Brain microvascular endothelial cell (primary cell): Measurements from ENCODE around the gene SLC2A11.
"Not testable (repeated sequence)": the region's sequence is repeated elsewhere in the genome, so short reads cannot be mapped to it uniquely, and the experiment has no call there.

Source experiments
- DNase-seq: peaks from one replicate; pipeline ENCODE4 v3.0.0-alpha.2; 2020
- H3K27ac ChIP-seq: fragments of 250-450 bp; sonication (Bioruptor Pico); 2 replicates; pipeline ENCODE4 v1.5.1; 2020; ENCODE audit warnings: mild to moderate bottlenecking, moderate library complexity
- H3K27me3 ChIP-seq: fragments of 250-450 bp; sonication (Bioruptor Pico); replicated peaks from 2 replicates; pipeline ENCODE4 v1.5.1; 2020; ENCODE audit warnings: mild to moderate bottlenecking
- H3K36me3 ChIP-seq: fragments of 250-450 bp; sonication (Bioruptor Pico); replicated peaks from 2 replicates; pipeline ENCODE4 v1.5.1; 2020; ENCODE audit warnings: mild to moderate bottlenecking
- H3K4me3 ChIP-seq: 2 replicates; pipeline ENCODE4 v1.5.1; 2011; ENCODE audit warnings: low read depth, mild to moderate bottlenecking, control low read depth, low read length, moderate library complexity
- in situ Hi-C: cut with HindIII; loops from 2 replicates; pipeline ENCODE4 v1.10.0; 2017; ENCODE audit warnings: low sequenced_read_pairs, low pct_ligation_motif_present
- TF ChIP-seq, protein P1 (sequence below): IDR thresholded peaks from 2 replicates; pipeline ENCODE4 v1.5.1; 2011; ENCODE audit warnings: low read depth, mild to moderate bottlenecking, moderate library complexity, low read length, control low read depth, inconsistent platforms; ENCODE audit errors: missing control alignments

The SLC2A11 gene

DNA sequence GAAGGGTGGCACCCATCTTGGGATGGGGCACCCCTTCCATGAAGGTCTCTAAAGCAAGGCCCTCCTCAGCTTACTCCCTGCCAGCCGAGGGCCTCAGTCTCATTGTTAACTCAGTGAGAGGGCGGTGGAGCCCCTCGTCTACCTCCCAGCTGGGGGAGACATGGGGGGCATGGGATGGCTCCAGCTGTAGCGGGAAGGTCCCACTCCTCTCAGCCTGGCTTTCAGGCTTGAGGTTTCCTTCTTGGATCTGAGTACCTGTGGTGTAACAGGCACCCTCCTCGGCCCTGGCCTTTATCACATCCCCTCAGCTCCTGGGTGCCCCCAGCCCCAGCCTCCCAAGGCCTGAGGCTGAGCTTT, 38.5 kb downstream of the SLC2A11 start:
- no peak for DNase-seq

DNA sequence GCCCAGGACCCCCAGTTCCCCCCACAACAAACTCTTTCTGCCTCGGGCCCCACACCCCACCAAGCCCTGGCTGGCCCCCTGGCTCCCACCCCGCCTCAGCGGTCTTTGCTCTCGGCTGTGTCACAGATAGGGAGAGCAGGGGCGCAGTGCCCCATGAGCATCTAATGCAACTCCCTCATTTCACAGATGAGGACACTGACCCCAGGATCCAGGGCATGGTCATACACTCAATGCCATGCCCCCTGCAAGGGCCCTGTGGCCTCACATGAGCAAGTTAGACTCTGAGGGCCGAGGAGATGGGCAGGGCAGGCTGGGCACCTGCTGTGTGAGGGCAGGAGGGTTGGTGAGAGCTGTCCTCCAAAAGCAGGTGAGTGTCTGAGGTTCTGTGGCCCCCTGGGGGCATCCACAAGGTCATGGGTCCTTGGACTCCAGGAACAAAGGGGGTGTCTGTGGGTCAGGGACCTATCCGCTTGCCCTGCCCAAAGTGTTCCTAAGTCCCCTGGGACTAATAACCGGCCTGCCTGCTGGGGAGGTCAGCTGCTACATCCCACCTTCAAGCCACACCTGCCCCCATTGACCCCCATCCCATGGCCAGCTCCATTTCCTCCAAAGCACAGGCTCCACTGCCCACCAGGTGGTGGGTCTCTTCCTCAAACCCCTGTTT, 39.0 kb downstream of the SLC2A11 start:
- Histone ChIP-seq H3K27me3 (no peaks in the 10 kb centered on the region), H3K27ac (no peak overlapping the region), H3K36me3 (peaks cover 18% of the 10 kb centered on the region), H3K4me3 (no peak overlapping the region)
- no peak for DNase-seq
- in situ Hi-C loops = no loop called here
- TF ChIP-seq, protein P1, sequence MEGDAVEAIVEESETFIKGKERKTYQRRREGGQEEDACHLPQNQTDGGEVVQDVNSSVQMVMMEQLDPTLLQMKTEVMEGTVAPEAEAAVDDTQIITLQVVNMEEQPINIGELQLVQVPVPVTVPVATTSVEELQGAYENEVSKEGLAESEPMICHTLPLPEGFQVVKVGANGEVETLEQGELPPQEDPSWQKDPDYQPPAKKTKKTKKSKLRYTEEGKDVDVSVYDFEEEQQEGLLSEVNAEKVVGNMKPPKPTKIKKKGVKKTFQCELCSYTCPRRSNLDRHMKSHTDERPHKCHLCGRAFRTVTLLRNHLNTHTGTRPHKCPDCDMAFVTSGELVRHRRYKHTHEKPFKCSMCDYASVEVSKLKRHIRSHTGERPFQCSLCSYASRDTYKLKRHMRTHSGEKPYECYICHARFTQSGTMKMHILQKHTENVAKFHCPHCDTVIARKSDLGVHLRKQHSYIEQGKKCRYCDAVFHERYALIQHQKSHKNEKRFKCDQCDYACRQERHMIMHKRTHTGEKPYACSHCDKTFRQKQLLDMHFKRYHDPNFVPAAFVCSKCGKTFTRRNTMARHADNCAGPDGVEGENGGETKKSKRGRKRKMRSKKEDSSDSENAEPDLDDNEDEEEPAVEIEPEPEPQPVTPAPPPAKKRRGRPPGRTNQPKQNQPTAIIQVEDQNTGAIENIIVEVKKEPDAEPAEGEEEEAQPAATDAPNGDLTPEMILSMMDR = no peak

More for the DNA sequence above, 38.5 kb downstream of the SLC2A11 start:
- H3K27me3 ChIP-seq = no peaks in the 10 kb centered on the region
- TF ChIP-seq, protein P1 = no peak
- no peak overlapping the region for H3K27ac ChIP-seq
- H3K4me3 ChIP-seq = no peak overlapping the region
- peaks cover 18% of the 10 kb centered on the region for H3K36me3 ChIP-seq
- in situ Hi-C loops = no loop called here

DNA sequence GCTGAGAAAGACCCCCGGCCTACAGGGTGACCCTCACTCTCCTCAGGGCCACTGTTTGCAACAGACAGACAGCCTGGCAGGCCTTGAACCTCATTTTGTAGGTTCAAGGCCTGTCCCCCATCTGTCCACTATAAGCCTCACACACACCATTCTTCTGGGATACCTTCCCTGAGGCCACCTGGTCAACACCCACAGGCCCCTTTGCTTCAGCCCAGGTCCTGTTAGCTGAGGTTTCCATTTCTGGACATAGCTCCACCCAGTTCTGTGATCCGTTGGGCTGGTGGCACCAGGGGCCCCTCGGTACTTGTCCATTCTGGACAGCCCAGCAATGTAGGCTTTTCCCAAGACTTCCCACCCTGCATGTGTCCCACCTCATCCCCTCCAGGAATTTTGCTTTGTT, 39.6 kb downstream of the SLC2A11 start:
- Histone ChIP-seq H3K36me3 (peaks cover 18% of the 10 kb centered on the region), H3K4me3 (no peak overlapping the region), H3K27ac (no peak overlapping the region), H3K27me3 (no peaks in the 10 kb centered on the region)
- in situ Hi-C loops = no loop called here
- no peak for DNase-seq
- TF ChIP-seq, protein P1 = no peak

DNA sequence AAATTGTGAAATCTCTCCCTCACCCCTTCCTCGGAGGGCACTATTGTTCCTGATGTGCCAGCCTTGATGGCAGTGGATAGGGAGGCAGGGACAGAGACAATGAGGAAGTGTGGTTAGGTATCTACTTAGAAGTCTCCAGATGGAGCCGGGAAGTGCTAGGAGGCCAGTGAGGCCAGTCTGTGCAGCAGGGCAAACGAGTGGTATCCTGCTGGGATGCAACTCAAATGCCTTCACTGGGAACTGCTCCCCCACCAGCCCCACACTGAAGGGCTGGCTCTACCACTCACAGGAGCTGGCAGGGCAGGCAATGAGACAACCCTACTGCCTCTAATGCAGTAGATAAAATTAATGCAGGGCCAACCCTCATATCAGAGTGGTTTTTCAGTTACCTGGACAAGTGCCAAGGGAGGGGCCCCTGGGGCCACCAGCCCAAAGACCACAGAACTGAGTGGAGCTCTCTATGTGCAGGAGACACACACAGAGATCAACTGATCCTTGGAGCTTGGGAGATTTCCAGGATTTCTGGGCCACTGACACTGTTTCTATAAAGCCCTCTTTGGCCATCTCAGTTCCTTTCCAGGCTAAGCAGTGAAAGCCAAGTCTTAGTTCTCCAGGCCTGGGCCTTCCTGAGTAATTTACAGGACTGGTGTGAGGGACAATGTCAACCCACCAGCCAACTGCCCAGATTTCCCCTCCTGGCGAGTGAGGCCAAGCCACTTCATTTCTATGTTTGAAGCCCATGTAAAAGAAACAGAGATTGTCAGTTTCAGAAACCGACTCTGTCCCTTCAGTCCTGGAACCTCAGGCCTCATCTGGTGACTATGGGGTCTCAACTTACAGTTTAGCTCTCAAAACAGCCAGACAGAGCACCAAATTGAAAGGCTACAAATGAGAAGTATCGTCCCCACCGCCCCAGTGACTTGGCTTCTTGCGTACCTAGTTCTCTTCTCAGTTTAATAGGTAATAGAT, 40.6 kb downstream of the SLC2A11 start:
- in situ Hi-C loops = no loop called here
- H3K27ac ChIP-seq = no peak overlapping the region
- no peak overlapping the region for H3K4me3 ChIP-seq
- H3K36me3 ChIP-seq = peaks cover 18% of the 10 kb centered on the region
- H3K27me3 ChIP-seq = no peaks in the 10 kb centered on the region
- TF ChIP-seq, protein P1 = no peak
- no peak for DNase-seq

DNA sequence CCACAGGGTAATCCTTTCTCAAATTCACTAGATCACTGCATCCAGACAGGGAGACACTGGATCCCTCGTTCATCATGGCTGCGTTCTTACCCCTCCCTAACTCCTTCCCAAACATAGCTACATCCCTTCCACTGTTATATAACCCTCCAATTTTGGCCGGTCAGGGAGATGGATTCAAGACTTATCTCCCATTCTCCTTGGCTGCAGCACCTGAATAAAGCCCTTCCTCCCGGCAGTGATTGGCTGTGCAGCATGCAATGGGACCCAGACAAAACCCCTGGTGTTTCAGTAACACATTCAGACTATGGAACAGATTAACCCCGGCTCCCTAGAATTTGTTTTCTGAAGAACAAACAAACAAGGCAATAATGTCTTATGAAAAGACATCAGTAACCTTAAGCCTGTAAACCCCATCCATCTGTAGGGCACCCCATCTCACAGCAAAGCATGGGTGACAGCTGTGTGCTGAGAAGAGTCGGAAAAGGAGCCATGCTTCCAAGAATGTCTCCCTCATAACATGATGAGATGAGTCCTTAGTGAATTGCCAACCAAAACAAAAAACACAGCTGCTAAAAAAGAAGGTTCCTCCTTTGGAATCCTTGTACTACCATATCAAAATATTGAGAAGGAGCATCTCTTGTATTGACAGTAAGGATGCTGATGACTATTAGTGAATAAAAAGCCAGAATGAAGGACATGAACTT, 41.5 kb downstream of the SLC2A11 start:
- no peak overlapping the region for H3K4me3 ChIP-seq
- in situ Hi-C loops = no loop called here
- no peak overlapping the region for H3K27ac ChIP-seq
- no peak for DNase-seq
- TF ChIP-seq, protein P1 = no peak
- no peaks in the 10 kb centered on the region for H3K27me3 ChIP-seq
- peaks cover 18% of the 10 kb centered on the region for H3K36me3 ChIP-seq

DNA sequence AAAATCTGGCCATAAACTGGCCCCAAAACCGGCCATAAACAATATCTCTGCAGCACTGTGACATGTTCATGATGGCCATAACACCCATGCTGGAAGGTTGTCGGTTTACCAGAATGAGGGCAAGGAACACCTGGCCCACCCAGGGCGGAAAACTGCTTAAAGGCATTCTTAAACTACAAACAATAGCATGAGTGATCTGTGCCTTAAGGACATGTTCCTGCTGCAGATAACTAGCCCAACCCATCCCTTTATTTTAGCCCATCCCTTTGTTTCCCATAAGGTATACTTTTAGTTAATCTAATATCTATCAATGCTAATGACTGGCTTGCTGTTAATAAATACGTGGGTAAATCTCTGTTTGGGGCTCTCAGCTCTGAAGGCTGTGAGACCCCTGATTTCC, 42.6 kb downstream of the SLC2A11 start:
- H3K27me3 ChIP-seq, in situ Hi-C loops, H3K27ac ChIP-seq, H3K4me3 ChIP-seq, DNase-seq: not testable (repeated sequence)
- H3K36me3 ChIP-seq = peaks cover 18% of the 10 kb centered on the region
